HCT116 (cell line): Measurements from ENCODE around the gene RGP1. TPM values are rescaled to one million over a fixed set of nuclear protein-coding genes. Genes with fewer than 3 reads are reported as not detected.

Experiments used
- ATAC-seq: fragments of 200-7000 bp; cut with Tn5 transposase; 2 replicates; pipeline ENCODE4 v1.9.1; 2020; ENCODE audit warnings: mild to moderate bottlenecking, moderate library complexity
- BruUV-seq: library from RNA; stranded (reverse); fragments of 400-500 nt; replicated peaks from 2 replicates; lab custom pipeline; 2021; lab: Mats Ljungman, UMichigan
- CTCF ChIA-PET: fragments of 300-600 bp; sonication (Branson Sonifier 250); formaldehyde crosslinking; loops from one replicate; lab custom pipeline; 2021; ENCODE audit warnings: antibody characterized with exemption; lab: Charles Lee
- POLR2A ChIA-PET: fragments of 300-600, 350-600 bp; sonication (Branson Sonifier 250); formaldehyde crosslinking; loops from one replicate; lab custom pipeline; 2021; ENCODE audit warnings: antibody characterized with exemption; lab: Charles Lee
- RAD21 ChIA-PET, 2 experiments: fragments of 300-600 bp; sonication (Branson Sonifier 250); formaldehyde crosslinking; loops; one replicate each; lab custom pipeline; 2023; ENCODE audit warnings: low total read pairs in 2 of 2; ENCODE audit not compliant: uncharacterized antibody in 2 of 2, unreplicated experiment in 2 of 2, low non-redundant PET in 1 of 2; lab: Charles Lee
- DNase-seq: peaks from one replicate; pipeline ENCODE4 v3.0.0-alpha.2; 2010; ENCODE audit warnings: low read depth, low spot score
- H2AFZ ChIP-seq: fragments of 200-600 bp; shearing (Covaris generic), sonication (generic); 2 replicates; pipeline ENCODE4 v1.6.1; 2017; ENCODE audit warnings: low read depth, mixed run types, mixed read lengths, antibody characterized with exemption, low read length; ENCODE audit not compliant: poor library complexity, severe bottlenecking
- H3K27ac ChIP-seq: 2 replicates; pipeline ENCODE4 v1.5.1; 2012; ENCODE audit warnings: low read depth, low read length
- H3K27me3 ChIP-seq: fragments of 200-600 bp; sonication (generic); 2 replicates; pipeline ENCODE4 v1.6.1; 2016; ENCODE audit warnings: mixed run types, low read length, mixed read lengths; ENCODE audit not compliant: insufficient read depth
- H3K36me3 ChIP-seq, 2 experiments: fragments of 200-500 bp in 1 of 2; fragments of 200-600 bp in 1 of 2; sonication (Bioruptor generic) in 1 of 2; sonication (generic) in 1 of 2; 2 replicates each; pipeline versions ENCODE4 v1.5.1 to v1.6.1; 2014 to 2016; ENCODE audit warnings: low read length in 2 of 2, inconsistent platforms in 1 of 2, mixed read lengths in 1 of 2, mixed run types in 1 of 2; ENCODE audit not compliant: insufficient read depth in 2 of 2, control insufficient read depth in 1 of 2
- H3K4me1 ChIP-seq, 2 experiments: fragments of 200-600 bp in 1 of 2; sonication (generic) in 1 of 2; 2 replicates each; pipeline versions ENCODE4 v1.5.1 to v1.6.1; 2012 to 2017; ENCODE audit warnings: low read length in 2 of 2, inconsistent platforms in 1 of 2, mild to moderate bottlenecking in 1 of 2, mixed read lengths in 1 of 2, mixed run types in 1 of 2, moderate library complexity in 1 of 2; ENCODE audit not compliant: insufficient read depth in 2 of 2, control insufficient read depth in 1 of 2
- H3K4me2 ChIP-seq: fragments of 200-600 bp; sonication (generic); 2 replicates; pipeline ENCODE4 v1.6.1; 2017; ENCODE audit warnings: mixed run types, low read length, mixed read lengths
- H3K4me3 ChIP-seq, 2 experiments: fragments of 200-600 bp in 1 of 2; sonication (generic) in 1 of 2; replicated peaks in 1 of 2; 2 replicates each; pipeline ENCODE4 v1.5.1; 2011 to 2016; ENCODE audit warnings: low read length in 2 of 2, control low read depth in 1 of 2, low read depth in 1 of 2, mild to moderate bottlenecking in 1 of 2, mixed read lengths in 1 of 2, mixed run types in 1 of 2
- H3K79me2 ChIP-seq: fragments of 200-600 bp; sonication (generic); 2 replicates; pipeline ENCODE4 v1.6.1; 2017; ENCODE audit warnings: mild to moderate bottlenecking, mixed run types, low read length, moderate library complexity, mixed read lengths; ENCODE audit not compliant: insufficient read depth
- H3K9ac ChIP-seq: fragments of 200-600 bp; sonication (generic); 2 replicates; pipeline ENCODE4 v1.6.1; 2016; ENCODE audit warnings: low read length, mixed read lengths
- H3K9me2 ChIP-seq: fragments of 200-600 bp; sonication (generic), shearing (Covaris generic); 2 replicates; pipeline ENCODE4 v1.6.1; 2017; ENCODE audit warnings: mixed run types, mild to moderate bottlenecking, moderate library complexity; ENCODE audit not compliant: insufficient read depth
- H3K9me3 ChIP-seq, 2 experiments: fragments of 200-500 bp in 1 of 2; fragments of 200-600 bp in 1 of 2; sonication (Bioruptor generic) in 1 of 2; sonication (generic) in 1 of 2; 2 replicates each; pipeline ENCODE4 v1.6.1; 2014 to 2017; ENCODE audit warnings: low read length in 2 of 2, mixed read lengths in 2 of 2, inconsistent platforms in 1 of 2, low read depth in 1 of 2, mild to moderate bottlenecking in 1 of 2, mixed run types in 1 of 2, moderate library complexity in 1 of 2; ENCODE audit not compliant: control insufficient read depth in 1 of 2, insufficient read depth in 1 of 2
- H4K20me1 ChIP-seq: fragments of 200-600 bp; sonication (generic), shearing (Covaris generic); 2 replicates; pipeline ENCODE4 v1.6.1; 2017; ENCODE audit warnings: mixed run types, mild to moderate bottlenecking, moderate library complexity; ENCODE audit not compliant: insufficient read depth
- CBX3 ChIP-seq: IDR thresholded peaks from 2 replicates; pipeline ENCODE4 v1.6.1; 2012; ENCODE audit warnings: low read depth
- CEBPB ChIP-seq: IDR thresholded peaks from 2 replicates; pipeline ENCODE4 v1.6.1; 2012; ENCODE audit warnings: low read depth
- EGR1 ChIP-seq: IDR thresholded peaks from 2 replicates; pipeline ENCODE4 v1.6.1; 2012; ENCODE audit warnings: low read depth
- ELF1 ChIP-seq: IDR thresholded peaks from 2 replicates; pipeline ENCODE4 v1.6.1; 2012; ENCODE audit warnings: low read depth, borderline replicate concordance
- EZH2phosphoT487 ChIP-seq: fragments of 200-600 bp; IDR thresholded peaks from 2 replicates; pipeline ENCODE4 v1.6.1; 2018; ENCODE audit warnings: antibody characterized with exemption, borderline replicate concordance
- FOSL1 ChIP-seq: IDR thresholded peaks from 2 replicates; pipeline ENCODE4 v1.6.1; 2012; ENCODE audit warnings: low read depth
- POLR2A ChIP-seq: IDR thresholded peaks from 2 replicates; pipeline ENCODE4 v1.7.0; 2011; ENCODE audit warnings: borderline replicate concordance; ENCODE audit not compliant: insufficient read depth, insufficient read length; ENCODE audit errors: extremely low read depth
- POLR2AphosphoS5 ChIP-seq: IDR thresholded peaks from 2 replicates; pipeline ENCODE4 v1.6.1; 2011; ENCODE audit warnings: mild to moderate bottlenecking, low read depth, low read length, moderate library complexity
- RAD21 ChIP-seq: IDR thresholded peaks from 2 replicates; pipeline ENCODE4 v1.6.1; 2012; ENCODE audit warnings: low read depth, mild to moderate bottlenecking
- REST ChIP-seq: IDR thresholded peaks from 2 replicates; pipeline ENCODE4 v1.6.1; 2012; ENCODE audit warnings: low read depth
- SIN3A ChIP-seq: IDR thresholded peaks from 2 replicates; pipeline ENCODE4 v1.6.1; 2012; ENCODE audit warnings: low read depth
- SP1 ChIP-seq: IDR thresholded peaks from 2 replicates; pipeline ENCODE4 v1.6.1; 2012; ENCODE audit warnings: low read depth
- SRF ChIP-seq: IDR thresholded peaks from 2 replicates; pipeline ENCODE4 v1.6.1; 2012; ENCODE audit warnings: low read depth
- TCF7L2 ChIP-seq: IDR thresholded peaks from 2 replicates; pipeline ENCODE4 v1.7.0; 2011; ENCODE audit warnings: borderline replicate concordance, inconsistent platforms; ENCODE audit not compliant: insufficient read depth, insufficient read length; ENCODE audit errors: extremely low read depth
- YY1 ChIP-seq: IDR thresholded peaks from 2 replicates; pipeline ENCODE4 v1.6.1; 2011; ENCODE audit warnings: low read length, low read depth, moderate library complexity, mild to moderate bottlenecking; ENCODE audit not compliant: insufficient replicate concordance; ENCODE audit errors: extremely low read depth
- ZBTB33 ChIP-seq: IDR thresholded peaks from 2 replicates; pipeline ENCODE4 v1.6.1; 2011; ENCODE audit warnings: mild to moderate bottlenecking, low read length, moderate library complexity; ENCODE audit not compliant: insufficient replicate concordance; ENCODE audit errors: extremely low read depth
- ZFX ChIP-seq: fragments of 450-650 bp; IDR thresholded peaks from 2 replicates; pipeline ENCODE4 v1.6.1; 2017
- intact Hi-C: fragments of 100-400 bp; cut with micrococcal nuclease; formaldehyde crosslinking; loops from 2 replicates; pipeline ENCODE4 v1.10.0; 2022
- total RNA-seq: library from RNA; stranded (reverse); gene quantifications from one replicate; pipeline ENCODE4 v1.2.1, GENCODE V29; 2021; ENCODE audit not compliant: unreplicated experiment
- TF ChIP-seq, protein P1 (sequence below): IDR thresholded peaks from 2 replicates; pipeline ENCODE4 v1.6.1; 2012

Gene RGP1
- total RNA-seq, 1 experiment from 2014 or later = 32.6 TPM

- no peak for TF ChIP-seq ZBTB33
- no peak for TF ChIP-seq YY1
- TF ChIP-seq SIN3A = no peak
Measured at GRCh38 chr9:35723426-35723825, 25.7 kb upstream of the RGP1 start (continued).

GRCh38 chr9:35723908-35724307 is 25.2 kb upstream of the RGP1 start:
- DNase-seq = no peak
- CTCF ChIA-PET = no interaction called here
- no peak overlapping the region for H3K9ac ChIP-seq
- H3K9me3 ChIP-seq = no peaks in the 10 kb centered on the region
- TF ChIP-seq REST (no peak), YY1 (no peak), CBX3 (no peak), TCF7L2 (no peak), CEBPB (no peak), SP1 (no peak), POLR2AphosphoS5 (no peak), RAD21 (no peak), ELF1 (no peak), EGR1 (no peak), POLR2A (no peak), EZH2phosphoT487 (no peak), SRF (no peak), ZFX (no peak), FOSL1 (no peak)
- TF ChIP-seq, protein P1, sequence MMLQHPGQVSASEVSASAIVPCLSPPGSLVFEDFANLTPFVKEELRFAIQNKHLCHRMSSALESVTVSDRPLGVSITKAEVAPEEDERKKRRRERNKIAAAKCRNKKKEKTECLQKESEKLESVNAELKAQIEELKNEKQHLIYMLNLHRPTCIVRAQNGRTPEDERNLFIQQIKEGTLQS = no peak
- TF ChIP-seq, all 23 proteins: peak for 0
- ATAC-seq = no peak
- BruUV-seq = no TSS peak
- peaks cover 29% of the 10 kb centered on the region for H3K79me2 ChIP-seq
- H2AFZ ChIP-seq = no peak overlapping the region
- H3K4me2 ChIP-seq = no peak overlapping the region
- H3K4me1 ChIP-seq = no peaks in the 10 kb centered on the region
- H3K27ac ChIP-seq = no peak overlapping the region
- POLR2A ChIA-PET = no interaction called here
- H3K36me3 ChIP-seq = peaks cover 49 to 59% of the 10 kb centered on the region in 2 experiments
- H3K4me3 ChIP-seq = no peak overlapping the region
- intact Hi-C loops = no loop called here
- no peaks in the 10 kb centered on the region for H4K20me1 ChIP-seq
- H3K9me2 ChIP-seq = no peaks in the 10 kb centered on the region
- no peaks in the 10 kb centered on the region for H3K27me3 ChIP-seq
- RAD21 ChIA-PET = no interaction called here
